GM21576 (cell line): ENCODE data around the gene SLC22A1.
"Not testable (repeated sequence)": the region's sequence is repeated elsewhere in the genome, so short reads cannot be mapped to it uniquely, and the experiment has no call there.

Experiments
- ATAC-seq: cut with Tn5 transposase; IDR thresholded peaks from one replicate; pipeline ENCODE4 v1.9.1; 2021; ENCODE audit warnings: mild to moderate bottlenecking, moderate library complexity; ENCODE audit not compliant: unreplicated experiment

The SLC22A1 gene

DNA sequence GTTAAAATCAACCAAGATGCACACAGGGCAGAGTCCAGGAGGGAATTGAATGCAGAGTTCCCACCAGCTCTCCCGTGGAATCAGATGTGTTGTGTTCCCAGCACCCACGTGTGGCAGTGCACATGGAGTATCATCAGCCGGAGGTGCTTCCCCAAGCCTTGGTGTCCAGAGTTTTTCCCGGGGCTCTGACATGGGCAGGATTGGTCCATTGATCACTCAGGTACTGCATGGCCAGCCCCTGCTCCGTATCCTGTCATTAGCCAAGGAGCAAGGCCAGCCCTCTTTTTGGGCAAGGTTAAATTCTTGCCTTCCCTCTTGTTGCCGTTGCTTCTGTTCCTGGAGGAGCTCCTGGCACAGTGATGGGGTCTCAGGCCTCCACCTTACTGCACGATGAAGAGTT is 28.6 kb upstream of the SLC22A1 start:
- no peak for ATAC-seq

DNA sequence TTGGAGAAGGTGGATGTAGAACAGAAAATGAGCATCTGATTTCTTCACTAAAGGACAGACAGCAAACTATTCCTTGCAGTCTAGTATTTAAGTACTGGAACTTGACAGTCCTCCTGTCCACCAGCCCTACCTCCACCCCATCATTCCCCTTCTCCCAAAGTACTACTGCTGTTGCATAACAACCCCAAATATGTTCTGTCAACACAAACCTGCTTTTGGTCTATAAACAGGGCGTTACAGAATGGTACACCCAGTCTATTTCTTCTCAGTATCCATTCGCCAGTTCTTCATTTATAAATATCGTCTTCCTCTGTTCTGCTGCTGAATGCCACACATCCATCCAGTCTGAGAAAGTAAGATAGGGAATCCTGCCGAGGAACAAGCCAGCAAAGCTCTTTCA is 27.7 kb upstream of the SLC22A1 start:
- ATAC-seq, result no peak

DNA sequence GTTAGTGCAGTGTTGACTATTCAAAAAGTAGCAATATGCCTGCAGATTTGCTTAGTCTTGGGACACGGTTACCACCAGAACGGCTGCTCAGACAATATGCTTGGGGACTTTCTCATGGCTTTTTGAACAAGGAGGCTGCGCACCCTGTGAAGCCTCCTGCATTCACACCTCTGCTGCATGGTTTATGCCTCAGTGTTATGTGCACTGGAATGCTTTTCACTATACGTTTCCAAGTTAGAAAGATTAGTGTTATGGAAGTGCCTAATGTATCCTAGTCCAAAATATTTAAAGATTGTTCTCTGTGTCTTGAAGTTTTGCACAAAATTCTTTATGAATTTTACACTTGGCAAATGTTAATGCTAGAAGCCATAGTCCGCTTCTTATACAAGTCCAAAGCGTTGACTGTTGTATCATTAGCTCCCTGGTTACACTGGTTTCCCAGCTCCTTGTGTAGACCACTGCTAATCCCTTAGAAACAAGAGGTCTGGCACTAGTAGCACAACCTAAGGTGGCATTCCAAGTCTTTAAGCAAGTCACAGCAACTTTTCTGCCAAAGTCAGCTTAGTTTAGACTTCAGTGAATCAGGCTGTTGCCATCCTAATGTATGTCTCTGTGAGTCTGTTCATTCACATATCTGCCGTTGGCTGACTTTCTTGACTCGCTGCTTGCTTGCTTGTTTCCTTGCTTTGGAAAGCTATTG is 26.3 kb upstream of the SLC22A1 start:
- ATAC-seq, result no peak

DNA sequence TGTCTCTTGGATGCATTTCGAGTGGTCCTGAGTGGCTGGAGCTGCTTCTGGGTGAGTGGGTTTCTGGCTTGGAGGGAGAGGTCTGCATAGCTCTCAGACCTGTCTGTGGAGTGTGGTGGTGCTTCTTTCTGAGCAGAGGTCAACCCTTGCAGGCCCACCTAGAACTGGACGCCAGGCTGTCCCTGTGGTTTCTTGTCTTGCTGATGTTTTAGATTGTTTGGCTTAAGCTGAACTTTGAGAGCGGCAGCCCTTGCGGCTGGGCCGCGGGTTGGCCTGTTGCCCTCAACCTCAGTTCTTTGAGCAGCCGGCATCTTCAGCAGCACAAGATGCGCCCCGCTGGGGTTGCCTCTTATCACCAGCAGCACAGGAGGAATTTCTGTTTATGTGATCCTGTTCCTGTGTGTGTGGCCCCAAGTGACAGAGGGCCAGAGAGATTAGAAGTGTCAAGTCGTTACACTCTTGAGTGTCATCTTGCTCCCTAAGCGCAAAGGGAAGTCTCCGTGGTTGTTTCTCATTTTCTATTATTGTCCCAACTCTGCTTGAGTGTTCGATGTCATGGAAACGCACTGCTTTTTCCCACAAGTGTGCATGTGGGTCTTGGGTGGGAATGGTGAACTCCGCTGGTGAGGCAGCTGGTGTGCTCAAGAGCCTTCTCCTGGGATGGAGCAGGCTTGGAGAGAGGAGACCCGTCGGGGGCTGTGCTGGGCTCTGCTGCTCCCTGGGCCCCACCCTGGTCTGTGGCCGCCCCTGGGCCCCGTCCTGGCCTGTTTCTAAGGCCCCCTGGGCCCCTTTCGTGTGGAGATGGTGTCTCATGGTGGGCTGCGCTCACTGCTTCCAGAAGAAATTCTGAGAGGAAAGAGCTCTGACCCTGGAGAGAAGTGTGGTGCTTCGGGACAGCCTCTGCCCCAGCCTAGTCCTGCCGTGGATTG is 20.1 kb upstream of the SLC22A1 start:
- ATAC-seq, result no peak

DNA sequence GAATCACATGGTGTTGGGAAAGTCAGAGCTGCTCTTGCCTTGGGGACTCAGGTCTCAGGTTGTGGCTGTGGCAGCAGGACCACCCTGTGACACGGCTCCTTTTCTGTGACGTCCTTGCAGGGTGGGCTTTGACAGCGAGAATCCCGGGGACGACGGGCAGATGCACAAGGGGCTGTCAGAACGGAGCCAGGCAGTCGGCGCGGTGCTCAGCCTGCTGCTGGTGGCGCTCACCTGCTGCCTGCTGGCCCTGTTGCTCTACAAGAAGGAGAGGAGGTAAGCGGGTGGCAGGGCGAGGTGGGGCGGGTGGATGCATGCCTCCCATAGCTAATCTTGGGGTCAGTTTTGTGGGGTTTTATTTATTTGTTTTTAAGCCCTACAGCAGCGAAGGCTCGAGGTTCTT is 19.2 kb upstream of the SLC22A1 start:
- ATAC-seq, result no peak

DNA sequence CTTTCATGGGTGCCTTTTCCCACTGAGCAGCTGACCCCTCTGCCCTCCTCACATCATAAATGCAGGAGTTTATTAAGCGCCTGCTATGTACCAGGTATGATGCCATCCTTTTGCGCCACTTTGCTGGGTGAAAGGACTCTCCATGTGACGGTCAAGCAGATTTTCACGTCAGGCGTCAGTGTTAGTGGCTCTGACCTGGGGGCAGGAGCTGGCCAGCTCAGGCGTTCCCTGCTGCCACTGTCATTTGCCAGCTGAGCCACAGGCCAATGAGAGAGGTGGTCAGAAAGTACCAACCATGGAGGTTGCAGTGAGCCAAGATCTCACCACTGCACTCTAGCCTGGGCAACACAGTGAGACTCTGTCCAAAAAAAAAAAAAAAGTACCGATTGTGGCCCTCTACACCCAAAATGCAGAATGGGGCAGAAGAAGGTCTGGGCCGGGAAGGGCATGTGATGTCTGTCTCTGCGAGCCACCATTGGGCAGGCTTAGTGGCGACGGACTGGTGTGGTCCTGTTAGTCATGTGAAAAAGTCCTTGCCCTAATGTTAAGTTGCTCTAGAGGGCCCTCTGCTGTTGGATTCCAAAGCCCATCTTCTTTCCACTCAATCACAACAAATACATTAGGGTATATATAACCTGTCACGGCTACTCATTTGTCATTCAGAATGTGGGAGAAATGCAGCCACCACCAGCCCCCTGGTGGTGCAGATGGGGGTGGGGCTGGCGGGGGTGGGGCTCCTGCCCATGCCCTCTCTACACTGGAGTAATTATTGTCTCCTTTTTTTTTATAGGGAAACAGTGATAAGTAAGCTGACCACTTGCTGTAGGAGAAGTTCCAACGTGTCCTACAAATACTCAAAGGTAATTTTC is 18.4 kb upstream of the SLC22A1 start:
- ATAC-seq, result no peak

DNA sequence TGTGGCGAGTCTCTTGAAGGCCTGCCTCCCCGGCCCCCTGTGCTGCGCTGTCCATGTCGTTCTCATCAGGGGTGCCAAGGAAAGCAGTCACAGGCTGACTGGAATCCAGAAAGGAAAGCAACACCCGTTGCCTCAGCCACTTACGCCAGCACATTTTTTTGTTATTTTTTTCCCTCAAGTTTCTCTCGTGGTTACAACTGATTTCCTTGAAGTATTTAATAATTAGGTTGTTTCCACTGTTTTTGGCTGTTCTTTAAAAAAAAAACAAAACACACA is 17.9 kb upstream of the SLC22A1 start:
- no peak for ATAC-seq

DNA sequence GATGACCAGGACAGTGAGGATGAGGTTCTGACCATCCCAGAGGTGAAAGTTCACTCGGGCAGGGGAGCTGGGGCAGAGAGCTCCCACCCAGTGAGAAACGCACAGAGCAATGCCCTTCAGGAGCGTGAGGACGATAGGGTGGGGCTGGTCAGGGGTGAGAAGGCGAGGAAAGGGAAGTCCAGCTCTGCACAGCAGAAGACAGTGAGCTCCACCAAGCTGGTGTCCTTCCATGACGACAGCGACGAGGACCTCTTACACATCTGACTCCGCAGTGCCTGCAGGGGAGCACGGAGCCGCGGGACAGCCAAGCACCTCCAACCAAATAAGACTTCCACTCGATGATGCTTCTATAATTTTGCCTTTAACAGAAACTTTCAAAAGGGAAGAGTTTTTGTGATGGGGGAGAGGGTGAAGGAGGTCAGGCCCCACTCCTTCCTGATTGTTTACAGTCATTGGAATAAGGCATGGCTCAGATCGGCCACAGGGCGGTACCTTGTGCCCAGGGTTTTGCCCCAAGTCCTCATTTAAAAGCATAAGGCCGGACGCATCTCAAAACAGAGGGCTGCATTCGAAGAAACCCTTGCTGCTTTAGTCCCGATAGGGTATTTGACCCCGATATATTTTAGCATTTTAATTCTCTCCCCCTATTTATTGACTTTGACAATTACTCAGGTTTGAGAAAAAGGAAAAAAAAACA is 16.6 kb upstream of the SLC22A1 start:
- ATAC-seq, result no peak

DNA sequence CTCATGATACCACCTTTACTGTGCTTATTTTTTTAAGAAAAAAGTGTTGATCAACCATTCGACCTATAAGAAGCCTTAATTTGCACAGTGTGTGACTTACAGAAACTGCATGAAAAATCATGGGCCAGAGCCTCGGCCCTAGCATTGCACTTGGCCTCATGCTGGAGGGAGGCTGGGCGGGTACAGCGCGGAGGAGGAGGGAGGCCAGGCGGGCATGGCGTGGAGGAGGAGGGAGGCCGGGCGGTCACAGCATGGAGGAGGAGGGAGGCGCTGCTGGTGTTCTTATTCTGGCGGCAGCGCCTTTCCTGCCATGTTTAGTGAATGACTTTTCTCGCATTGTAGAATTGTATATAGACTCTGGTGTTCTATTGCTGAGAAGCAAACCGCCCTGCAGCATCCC is 15.6 kb upstream of the SLC22A1 start:
- ATAC-seq, result no peak

DNA sequence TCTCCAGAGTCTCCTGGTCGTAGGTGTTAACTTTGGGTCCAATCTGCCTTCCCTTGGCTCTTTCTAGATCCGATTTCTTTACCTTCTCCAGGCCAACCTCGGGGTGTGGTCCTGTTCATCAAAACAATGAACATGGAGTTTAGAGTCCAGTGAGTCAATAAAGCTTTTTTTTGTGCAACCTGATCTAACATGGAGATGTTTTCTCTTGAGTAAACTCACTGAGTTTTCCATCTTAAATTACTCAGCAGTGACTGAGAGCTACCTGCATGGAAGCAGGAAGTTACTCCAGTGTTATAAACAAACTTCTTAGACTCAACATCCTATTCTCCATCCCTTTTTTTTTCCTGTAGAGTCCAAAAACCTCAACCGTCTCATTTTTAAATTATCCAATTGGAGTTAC is 14.9 kb upstream of the SLC22A1 start:
- ATAC-seq, result no peak

DNA sequence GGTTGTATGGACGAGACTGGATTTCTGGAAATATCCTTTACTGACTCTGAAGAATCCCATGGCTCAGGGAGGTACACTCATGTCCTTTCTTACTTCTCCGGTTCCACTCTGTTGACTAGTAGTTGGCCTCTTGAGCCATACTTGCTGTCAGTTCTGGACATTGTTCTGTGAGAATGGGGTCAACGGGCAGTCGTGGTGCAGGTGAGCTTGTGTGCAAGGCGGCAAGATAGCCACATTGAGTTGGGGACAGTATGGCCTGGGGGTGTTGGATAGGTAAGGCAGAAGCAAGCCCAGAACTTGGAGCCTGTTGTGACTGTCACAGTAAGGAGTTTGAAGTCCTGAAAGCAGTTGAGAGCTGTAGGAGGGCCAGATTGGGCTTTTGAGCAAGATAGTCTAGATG is 13.5 kb upstream of the SLC22A1 start:
- ATAC-seq, result no peak

DNA sequence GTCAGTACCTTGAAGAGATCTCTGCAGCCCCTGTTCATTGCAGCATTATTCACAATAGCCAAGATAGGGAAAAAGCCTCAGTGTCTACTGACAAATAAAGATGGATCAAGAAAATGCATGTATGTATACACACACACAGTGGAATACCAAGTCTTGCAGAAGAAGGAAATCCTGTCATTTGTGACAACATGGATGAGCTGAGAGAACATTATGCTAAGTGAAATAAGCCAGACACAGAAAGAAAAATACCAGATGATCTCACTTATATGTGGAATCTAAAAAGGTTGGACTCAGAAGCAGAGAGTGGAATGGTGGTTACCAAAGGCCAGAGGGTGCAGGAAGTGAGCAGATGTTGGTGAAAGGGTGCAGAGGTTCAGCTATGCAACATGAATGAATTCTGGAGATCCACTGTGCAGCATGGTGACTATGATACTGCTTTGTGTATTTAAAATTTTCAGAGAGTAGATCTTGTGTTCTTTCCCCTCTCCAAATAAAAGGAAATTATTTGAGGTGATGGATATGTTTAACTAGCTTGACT is 11.0 kb upstream of the SLC22A1 start:
- ATAC-seq, result no peak

DNA sequence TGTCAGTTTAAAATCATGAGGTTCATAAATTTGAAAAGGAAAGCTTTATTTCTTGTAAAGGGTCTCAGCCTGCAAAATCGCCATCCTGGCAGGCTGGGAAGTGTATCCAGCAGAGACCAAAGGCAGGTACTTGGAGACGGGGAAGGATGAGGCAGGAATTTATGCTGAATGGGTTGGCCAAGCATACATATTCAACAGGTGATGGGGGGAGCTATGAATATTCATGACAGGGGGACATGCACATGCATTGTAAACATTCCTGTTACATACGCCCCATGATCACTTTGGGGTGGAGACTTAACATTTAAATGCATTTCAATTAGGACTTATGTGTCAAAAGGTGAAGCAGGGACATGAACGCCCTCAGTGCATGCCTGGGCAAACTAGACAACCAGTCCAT is 9.8 kb upstream of the SLC22A1 start:
- no peak for ATAC-seq

DNA sequence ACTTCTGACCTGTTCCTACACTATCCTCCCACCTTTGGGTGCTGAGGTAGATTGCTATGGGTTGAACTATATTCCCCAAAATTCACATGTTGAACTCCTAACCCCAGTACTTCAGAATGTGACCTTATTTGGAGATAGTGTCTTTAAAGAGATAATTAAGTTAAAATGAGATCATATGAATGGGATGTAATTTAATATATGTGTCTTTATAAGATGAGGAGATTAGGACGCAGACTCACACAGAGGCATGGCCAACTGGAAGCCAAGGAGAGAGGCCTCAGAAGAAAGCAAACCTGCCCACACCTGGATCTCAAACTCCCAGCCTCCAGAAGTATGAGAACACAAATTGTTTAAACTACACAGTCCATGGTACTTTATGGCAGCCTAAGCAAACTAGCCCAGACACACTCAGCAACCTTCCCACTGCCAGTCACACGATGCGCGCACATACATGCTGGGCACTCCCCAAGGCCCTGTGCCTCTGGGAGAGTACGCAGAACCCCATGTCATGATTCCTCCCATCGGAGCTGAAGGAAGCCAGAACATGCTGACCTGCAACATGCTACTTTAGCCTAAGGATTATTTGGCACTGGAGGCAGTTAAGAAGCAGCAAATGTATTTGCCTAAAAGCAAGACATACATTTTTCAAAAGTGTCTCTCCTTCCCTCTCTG is 8.9 kb upstream of the SLC22A1 start:
- no peak for ATAC-seq

DNA sequence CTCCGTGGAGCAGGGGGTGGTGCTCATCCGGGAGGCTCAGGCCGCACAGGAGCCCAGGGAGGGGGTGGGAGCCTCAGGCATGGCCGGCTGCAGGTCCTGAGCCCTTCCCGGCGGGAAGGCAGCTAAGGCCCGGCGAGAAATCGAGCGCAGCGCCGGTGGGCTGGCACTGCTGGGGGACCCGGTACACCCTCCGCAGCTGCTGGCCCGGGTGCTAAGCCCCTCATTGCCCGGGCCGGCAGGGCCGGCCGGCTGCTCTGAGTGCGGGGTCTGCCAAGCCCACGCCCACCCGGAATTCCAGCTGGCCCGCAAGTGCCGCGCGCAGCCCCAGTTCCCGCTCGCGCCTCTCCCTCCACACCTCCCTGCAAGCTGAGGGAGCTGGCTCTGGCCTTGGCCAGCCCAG is 7.1 kb upstream of the SLC22A1 start:
- ATAC-seq, result not testable (repeated sequence)

DNA sequence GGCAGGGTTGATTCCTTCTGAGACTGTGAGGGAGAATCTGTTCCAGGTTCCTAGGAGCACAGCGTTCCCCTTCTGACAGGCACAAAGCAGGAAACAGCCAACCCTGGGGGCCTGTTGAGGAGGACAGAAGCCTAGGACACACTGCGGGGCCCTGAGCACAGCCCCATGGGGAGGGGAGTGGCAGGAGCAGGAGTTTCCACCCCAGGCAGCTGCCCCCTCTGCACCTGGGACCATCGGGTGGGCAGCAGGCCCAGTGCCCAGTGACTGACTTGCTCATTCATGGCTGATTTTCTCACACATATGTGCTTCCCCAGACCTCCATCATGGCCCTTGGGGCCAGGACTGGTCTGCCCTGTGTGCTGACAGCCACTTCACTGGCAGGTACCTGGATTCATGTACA is 6.2 kb upstream of the SLC22A1 start:
- no peak for ATAC-seq

DNA sequence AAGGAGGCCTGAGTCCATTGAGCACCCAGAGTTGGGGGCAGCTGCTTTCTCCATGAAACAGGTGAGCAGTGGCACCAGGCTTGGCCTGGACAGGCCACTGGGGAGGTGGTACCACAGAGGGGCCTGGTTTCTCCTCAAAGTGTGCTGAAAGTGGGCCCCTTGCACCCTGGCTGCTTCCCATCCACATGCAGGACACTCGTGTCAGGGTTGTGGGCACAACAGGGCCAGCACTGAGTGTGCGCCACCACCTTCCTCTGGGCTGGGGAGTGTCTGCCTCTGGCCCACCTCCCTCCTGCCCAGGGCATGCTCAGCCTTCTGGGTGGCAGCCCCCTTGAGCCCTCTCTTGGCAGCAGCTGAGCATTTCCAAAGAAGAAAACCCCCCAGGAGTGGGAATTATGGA is 5.2 kb upstream of the SLC22A1 start:
- no peak for ATAC-seq

DNA sequence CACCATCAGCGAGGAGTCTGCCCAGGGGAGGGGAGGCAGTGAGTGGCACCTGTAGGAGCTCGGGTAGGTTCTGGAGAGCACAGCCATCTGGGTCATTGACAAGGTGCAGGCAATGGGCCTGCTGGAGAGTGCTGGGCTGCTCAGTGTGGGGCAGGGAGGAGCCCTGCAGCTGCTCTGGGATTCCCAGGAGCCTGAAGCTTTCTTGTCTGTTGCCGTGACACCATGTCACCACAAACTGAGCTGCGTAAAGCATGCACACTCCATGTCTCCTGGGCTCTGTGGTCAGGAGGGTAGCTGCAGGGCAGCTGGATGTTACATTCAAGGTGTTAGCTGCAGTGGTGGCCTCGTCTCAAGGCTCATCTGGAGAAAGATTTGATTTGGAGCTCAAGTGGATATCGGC is 4.5 kb upstream of the SLC22A1 start:
- no peak for ATAC-seq

DNA sequence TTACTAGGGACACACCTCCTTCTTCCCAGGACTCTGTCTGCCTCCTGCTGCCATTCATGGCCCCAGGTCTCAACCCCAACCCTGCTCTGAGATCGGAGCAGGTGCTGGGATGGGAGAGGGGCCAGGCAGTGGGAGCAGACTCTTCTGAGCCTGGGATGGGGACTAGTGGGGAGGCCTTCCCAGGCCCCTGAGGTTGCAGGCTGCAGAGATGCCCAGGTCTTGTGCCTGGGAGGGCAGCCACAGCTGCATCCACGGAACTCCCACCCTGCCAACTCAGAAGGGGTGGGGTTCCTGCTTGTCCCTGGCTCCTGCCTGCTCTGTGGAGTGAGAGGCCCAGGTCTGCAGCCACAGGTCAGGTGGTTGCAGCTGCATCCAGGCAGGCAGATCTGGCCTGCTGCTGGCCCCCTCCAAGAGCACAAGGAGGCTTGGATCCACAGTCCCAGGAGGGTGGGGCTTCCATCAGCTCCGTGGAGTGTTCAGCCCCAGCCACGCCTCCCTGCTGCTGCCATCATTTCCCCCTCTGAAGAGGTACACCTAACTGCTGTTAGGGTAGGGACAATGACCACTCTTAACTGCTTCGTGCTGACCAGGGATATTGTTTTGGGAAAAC is 2.9 kb upstream of the SLC22A1 start:
- ATAC-seq, result no peak

DNA sequence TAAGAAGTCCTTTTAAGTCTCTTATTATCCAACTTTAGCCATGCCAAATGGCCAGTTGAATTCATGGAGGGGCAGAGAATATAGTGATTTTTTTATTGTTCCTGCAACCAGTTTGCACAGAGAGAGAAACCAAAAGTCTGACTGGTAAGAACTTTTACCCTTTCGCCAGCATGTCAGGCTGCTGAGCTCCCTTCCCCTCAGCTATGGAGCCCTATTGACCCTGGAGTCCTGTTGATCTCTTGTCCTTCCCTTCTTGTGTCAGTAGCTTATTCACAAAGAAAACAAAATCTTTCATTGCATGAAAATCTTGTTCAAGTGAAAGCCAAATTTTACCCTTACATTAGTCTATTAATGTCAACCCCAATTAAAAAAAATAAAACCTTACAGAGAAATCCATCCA is 1.5 kb upstream of the SLC22A1 start:
- ATAC-seq, result no peak
